Fibroblast of villous mesenchyme (primary cell): ENCODE measurements around the gene DENND2A. TPM values are rescaled to one million over a fixed set of nuclear protein-coding genes. Genes with fewer than 3 reads are reported as not detected.
"Not testable (repeated sequence)": the region's sequence is repeated elsewhere in the genome, so short reads cannot be mapped to it uniquely, and the experiment has no call there.

Experiments used
- DNase-seq: peaks from one replicate; pipeline ENCODE4 v3.0.0-alpha.2; 2010; ENCODE audit warnings: low read depth
- H3K4me3 ChIP-seq: 2 replicates; pipeline ENCODE4 v1.5.1; 2011; ENCODE audit warnings: low read depth, mild to moderate bottlenecking, low read length
- total RNA-seq: library from RNA; depleted of rRNA; stranded (reverse); fragments of >200 nt; gene quantifications from 2 replicates; pipeline ENCODE4 v1.2.3, GENCODE V29; 2012
- TF ChIP-seq, protein P1 (sequence below): IDR thresholded peaks from 2 replicates; pipeline ENCODE4 v1.5.1; 2012; ENCODE audit warnings: low read depth, mild to moderate bottlenecking, low read length; ENCODE audit not compliant: insufficient read depth

DENND2A gene
- total RNA-seq, 1 donor: 25.5 TPM

DNA sequence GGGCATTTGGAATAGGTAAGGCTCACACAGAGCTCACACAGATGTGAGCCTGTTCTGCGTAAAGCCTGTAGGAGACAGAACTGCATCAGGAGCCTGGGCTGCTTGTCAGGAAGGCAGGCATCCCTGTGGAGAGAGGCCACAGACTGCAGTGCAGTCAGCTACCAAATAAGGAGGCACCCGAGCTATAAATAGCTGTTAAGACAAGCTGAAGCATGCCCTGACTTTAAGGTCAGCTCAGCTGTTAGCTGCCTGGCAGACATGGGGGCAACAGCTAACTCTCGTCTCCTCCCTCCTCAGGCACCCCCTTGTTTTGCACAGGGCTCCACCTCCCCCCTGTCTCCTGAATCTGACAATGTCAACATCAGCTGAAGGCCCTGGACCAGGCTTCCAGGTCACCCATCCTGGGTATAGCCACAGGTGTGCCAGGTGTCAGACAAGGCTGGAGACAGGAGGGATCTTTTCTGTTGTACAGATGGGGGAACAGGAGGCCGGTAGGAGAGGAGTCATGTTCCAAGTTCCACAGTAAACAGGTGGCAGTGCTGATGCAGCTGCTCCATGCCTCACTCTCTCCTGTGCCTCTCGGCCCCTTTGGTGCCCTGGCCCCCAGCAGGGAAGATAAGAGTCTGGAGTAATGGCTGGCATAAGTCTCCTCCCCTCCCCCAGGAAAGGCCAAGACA, 133.7 kb downstream of the DENND2A start:
- H3K4me3 ChIP-seq: no peak overlapping the region
- TF ChIP-seq, protein P1, sequence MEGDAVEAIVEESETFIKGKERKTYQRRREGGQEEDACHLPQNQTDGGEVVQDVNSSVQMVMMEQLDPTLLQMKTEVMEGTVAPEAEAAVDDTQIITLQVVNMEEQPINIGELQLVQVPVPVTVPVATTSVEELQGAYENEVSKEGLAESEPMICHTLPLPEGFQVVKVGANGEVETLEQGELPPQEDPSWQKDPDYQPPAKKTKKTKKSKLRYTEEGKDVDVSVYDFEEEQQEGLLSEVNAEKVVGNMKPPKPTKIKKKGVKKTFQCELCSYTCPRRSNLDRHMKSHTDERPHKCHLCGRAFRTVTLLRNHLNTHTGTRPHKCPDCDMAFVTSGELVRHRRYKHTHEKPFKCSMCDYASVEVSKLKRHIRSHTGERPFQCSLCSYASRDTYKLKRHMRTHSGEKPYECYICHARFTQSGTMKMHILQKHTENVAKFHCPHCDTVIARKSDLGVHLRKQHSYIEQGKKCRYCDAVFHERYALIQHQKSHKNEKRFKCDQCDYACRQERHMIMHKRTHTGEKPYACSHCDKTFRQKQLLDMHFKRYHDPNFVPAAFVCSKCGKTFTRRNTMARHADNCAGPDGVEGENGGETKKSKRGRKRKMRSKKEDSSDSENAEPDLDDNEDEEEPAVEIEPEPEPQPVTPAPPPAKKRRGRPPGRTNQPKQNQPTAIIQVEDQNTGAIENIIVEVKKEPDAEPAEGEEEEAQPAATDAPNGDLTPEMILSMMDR: peak; percentile 5
- peak; percentile 55 for DNase-seq

DNA sequence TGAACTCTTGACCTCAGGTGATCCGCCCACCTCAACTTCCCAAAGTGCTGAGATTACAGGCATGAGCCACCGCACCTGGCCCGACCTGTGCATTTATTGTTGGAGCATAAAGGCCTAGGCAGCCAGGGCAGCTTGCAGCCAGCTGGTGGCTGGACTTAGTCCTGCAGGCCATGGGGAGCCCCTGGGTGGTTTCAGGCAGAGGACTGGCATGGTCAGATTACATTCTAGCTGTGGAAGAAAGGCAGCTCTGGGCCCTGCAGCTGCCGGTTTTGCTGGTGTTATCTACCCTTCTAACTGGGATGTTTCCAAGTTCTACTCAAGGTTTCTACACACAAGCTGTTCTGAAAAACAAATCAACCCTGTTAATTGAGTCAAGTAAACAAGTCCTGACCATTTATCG, 138.6 kb downstream of the DENND2A start:
- no peak for DNase-seq
- TF ChIP-seq, protein P1: no peak
- H3K4me3 ChIP-seq: no peak overlapping the region

DNA sequence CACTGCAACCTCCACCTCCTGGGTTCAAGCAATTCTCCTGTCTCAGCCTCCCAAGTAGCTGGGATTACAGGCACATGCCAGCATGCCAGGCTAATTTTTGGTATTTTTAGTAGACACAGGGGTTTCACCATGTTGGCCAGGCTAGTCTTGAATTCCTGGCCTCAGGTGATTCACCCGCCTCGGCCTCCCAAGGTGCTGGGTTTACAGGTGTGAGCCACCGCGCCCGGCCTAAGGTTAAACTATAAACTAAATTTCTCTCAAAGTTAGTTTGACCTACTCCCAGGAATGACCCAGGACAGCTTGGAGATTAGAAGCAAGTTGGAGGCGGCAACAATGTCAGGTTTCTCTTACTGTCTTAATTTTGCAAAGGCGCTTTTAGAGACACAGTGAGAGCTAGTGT, 142.8 kb downstream of the DENND2A start:
- not testable (repeated sequence) for DNase-seq, H3K4me3 ChIP-seq

DNA sequence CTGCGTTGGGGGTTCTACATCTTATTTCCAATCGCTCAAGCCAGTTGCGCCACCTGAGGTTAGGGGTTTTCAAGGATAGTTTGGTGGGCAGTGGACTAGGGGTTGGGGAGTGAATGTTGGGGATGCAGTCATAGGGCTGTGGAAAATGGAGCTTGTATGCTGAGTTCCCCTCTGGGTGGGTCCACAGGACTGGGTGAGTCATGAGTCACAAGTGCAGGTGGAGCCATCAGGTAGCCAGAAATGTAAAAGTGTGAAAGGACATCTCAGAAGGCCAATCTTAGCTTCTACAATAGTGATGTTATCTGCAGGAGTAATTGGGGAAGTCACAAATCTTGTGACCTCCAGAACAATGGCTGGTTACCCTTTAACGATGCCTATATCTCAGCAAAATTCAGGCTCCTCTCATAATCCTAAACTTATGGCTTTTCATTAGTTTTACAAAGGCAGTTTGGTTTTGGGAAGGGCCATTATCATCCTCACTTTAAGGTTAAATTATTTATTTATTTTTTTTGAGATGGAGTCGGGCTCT, 143.3 kb downstream of the DENND2A start:
- no peak overlapping the region for H3K4me3 ChIP-seq
- TF ChIP-seq, protein P1: no peak
- no peak for DNase-seq

DNA sequence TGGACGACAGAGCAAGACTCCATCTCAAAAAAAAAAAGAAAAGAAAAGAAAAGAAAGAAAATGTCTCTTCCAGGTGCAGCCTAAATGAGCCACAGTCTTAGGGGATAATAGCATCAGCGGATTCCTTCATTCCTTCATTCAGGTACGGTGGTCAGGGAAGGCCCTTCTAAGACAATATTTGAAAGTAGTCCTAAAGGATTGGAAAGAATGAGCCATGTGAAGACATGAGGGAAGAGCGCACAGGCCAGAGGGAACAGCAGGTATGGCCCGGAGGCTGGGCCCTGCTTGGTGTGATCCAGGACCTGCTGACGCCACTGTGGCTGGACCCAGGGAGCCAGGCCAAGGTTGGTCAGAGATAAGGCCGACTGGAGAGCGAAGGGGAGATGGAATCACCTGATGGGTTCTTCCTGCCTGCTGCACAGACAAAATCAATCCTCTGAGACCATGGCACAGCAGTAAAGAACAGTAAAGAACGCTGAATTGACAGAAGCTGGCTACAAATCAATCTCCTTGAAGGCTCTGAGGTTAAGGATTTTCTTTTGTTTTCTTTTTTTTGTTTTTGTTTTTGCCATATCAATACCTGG, 145.0 kb downstream of the DENND2A start:
- no peak overlapping the region for H3K4me3 ChIP-seq
- TF ChIP-seq, protein P1: no peak
- DNase-seq: no peak

DNA sequence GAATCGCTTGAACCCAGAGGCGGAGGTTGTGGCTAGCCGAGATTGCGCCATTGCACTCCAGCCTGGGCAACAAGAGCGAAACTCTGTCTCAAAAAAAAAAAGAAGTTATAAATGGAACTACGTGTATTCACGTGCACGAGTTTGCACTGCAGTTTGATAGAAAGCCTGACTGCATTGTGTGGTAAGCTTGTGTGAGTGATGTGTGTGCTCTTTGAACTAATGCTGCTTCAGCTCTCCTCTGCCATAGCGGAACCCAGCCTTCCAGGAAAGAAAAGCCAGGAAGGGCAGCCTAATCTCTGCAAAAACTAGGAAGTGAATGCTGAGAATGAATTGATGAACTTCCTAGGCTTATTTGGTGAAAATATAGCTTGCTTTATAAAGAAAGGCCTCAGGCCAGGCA, 145.7 kb downstream of the DENND2A start:
- no peak for DNase-seq
- TF ChIP-seq, protein P1: no peak
- no peak overlapping the region for H3K4me3 ChIP-seq

DNA sequence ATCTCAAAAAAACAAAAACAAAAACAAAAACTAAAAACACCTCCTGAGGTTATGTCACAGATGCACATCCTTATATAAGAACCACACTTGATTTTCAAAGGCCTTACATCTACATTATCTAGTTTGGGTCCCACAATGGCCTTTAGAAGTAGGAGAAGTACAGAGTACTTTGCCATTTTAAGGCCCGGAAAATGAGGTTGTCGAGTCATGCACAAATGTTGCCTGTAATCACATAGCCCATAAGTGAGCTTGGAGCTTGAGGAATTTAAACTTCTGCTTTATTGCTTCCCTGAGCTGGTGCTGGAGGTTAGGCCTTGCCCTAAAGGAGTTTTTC, 151.6 kb downstream of the DENND2A start:
- TF ChIP-seq, protein P1: no peak

More for the DNA sequence above, 151.6 kb downstream of the DENND2A start:
- DNase-seq: no peak
- H3K4me3 ChIP-seq: no peak overlapping the region
